ENCODE results near the gene PTPRT. TPM values are rescaled to one million over a fixed set of nuclear protein-coding genes. Genes with fewer than 3 reads are reported as not detected.

The PTPRT gene
- total RNA-seq, 1 experiment from 2014 or later, result not detected

DNA sequence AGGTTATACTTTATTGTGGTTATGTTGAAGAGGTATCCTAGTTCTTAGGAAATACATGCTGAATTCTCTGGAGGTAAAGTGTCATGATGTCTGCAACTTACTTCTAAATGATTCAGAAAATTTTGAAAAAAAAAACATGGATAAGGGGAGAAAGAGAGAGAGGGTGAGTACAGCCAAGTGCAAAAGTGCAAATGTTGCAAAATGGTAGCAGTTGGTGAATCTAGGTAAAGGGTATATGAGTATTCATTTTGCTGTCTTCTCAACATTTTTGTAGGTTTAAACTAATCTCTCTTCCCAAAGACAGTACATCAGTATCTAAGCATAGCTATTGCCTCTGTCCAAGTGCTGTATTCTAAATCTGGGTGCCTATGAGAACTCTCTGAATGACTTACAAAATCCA, 992.1 kb downstream of the PTPRT start:
- POLR2A ChIA-PET, result no interaction called here
- Histone ChIP-seq H3K27ac (ENCODE audit: low read depth, low read length) (no peak overlapping the region), H3K9ac (ENCODE audit: low read length) (no peak overlapping the region), H3K9me2 (ENCODE audit: insufficient read depth) (no peaks in the 10 kb centered on the region), H3K79me2 (ENCODE audit: insufficient read depth, low read length) (no peaks in the 10 kb centered on the region), H4K20me1 (ENCODE audit: insufficient read depth) (no peaks in the 10 kb centered on the region), H3K36me3 (ENCODE audit: control insufficient read depth in 1 of 2, insufficient read depth in 2 of 2, low read length in 2 of 2) (no peaks in the 10 kb centered on the region; a peak in 1 of 4 replicates), H3K4me3 (replicated peaks in 1 of 2; ENCODE audit: low read depth in 1 of 2, low read length in 2 of 2) (no peak overlapping the region), H3K4me2 (ENCODE audit: low read length) (no peak overlapping the region), H2AFZ (ENCODE audit: low read depth, low read length, poor library complexity, severe bottlenecking) (no peak overlapping the region), H3K27me3 (ENCODE audit: insufficient read depth, low read length) (no peaks in the 10 kb centered on the region), H3K4me1 (ENCODE audit: control insufficient read depth in 1 of 2, insufficient read depth in 2 of 2, low read length in 2 of 2) (no peaks in the 10 kb centered on the region), H3K9me3 (ENCODE audit: control insufficient read depth in 1 of 2, insufficient read depth in 1 of 2, low read depth in 1 of 2, low read length in 2 of 2) (peaks cover 10 to 30% of the 10 kb centered on the region in 2 experiments; a peak in 3 of 4 replicates)
- no peak for ATAC-seq
- no peak for DNase-seq (ENCODE audit: low read depth, low spot score)
- CTCF ChIA-PET, result no interaction called here
- RAD21 ChIA-PET (ENCODE audit: low non-redundant PET in 1 of 2, low total read pairs in 2 of 2, uncharacterized antibody in 2 of 2, unreplicated experiment in 2 of 2), result no interaction called here
- TF ChIP-seq FOSL1 (IDR thresholded peaks at IDR 0.05; ENCODE audit: low read depth), result no peak
- TF ChIP-seq, protein P1, sequence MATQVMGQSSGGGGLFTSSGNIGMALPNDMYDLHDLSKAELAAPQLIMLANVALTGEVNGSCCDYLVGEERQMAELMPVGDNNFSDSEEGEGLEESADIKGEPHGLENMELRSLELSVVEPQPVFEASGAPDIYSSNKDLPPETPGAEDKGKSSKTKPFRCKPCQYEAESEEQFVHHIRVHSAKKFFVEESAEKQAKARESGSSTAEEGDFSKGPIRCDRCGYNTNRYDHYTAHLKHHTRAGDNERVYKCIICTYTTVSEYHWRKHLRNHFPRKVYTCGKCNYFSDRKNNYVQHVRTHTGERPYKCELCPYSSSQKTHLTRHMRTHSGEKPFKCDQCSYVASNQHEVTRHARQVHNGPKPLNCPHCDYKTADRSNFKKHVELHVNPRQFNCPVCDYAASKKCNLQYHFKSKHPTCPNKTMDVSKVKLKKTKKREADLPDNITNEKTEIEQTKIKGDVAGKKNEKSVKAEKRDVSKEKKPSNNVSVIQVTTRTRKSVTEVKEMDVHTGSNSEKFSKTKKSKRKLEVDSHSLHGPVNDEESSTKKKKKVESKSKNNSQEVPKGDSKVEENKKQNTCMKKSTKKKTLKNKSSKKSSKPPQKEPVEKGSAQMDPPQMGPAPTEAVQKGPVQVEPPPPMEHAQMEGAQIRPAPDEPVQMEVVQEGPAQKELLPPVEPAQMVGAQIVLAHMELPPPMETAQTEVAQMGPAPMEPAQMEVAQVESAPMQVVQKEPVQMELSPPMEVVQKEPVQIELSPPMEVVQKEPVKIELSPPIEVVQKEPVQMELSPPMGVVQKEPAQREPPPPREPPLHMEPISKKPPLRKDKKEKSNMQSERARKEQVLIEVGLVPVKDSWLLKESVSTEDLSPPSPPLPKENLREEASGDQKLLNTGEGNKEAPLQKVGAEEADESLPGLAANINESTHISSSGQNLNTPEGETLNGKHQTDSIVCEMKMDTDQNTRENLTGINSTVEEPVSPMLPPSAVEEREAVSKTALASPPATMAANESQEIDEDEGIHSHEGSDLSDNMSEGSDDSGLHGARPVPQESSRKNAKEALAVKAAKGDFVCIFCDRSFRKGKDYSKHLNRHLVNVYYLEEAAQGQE (IDR thresholded peaks at IDR 0.05; ENCODE audit: low read depth), result no peak
- TF ChIP-seq POLR2AphosphoS5 (IDR thresholded peaks at IDR 0.05; ENCODE audit: low read depth, low read length), result no peak
- TF ChIP-seq, protein P2, sequence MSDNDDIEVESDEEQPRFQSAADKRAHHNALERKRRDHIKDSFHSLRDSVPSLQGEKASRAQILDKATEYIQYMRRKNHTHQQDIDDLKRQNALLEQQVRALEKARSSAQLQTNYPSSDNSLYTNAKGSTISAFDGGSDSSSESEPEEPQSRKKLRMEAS (IDR thresholded peaks at IDR 0.05), result no peak
- TF ChIP-seq ZNF274 (IDR thresholded peaks at IDR 0.05; ENCODE audit: low read depth, low read length), result no peak
- no peak for TF ChIP-seq CBX3 (IDR thresholded peaks at IDR 0.05; ENCODE audit: low read depth)
- TF ChIP-seq SIN3A (IDR thresholded peaks at IDR 0.05; ENCODE audit: low read depth), result no peak
- no peak for TF ChIP-seq EGR1 (IDR thresholded peaks at IDR 0.05; ENCODE audit: low read depth)
- TF ChIP-seq CEBPB (IDR thresholded peaks at IDR 0.05; ENCODE audit: low read depth), result no peak
- TF ChIP-seq, protein P3, sequence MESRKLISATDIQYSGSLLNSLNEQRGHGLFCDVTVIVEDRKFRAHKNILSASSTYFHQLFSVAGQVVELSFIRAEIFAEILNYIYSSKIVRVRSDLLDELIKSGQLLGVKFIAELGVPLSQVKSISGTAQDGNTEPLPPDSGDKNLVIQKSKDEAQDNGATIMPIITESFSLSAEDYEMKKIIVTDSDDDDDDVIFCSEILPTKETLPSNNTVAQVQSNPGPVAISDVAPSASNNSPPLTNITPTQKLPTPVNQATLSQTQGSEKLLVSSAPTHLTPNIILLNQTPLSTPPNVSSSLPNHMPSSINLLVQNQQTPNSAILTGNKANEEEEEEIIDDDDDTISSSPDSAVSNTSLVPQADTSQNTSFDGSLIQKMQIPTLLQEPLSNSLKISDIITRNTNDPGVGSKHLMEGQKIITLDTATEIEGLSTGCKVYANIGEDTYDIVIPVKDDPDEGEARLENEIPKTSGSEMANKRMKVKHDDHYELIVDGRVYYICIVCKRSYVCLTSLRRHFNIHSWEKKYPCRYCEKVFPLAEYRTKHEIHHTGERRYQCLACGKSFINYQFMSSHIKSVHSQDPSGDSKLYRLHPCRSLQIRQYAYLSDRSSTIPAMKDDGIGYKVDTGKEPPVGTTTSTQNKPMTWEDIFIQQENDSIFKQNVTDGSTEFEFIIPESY (IDR thresholded peaks at IDR 0.05; ENCODE audit: extremely low read depth, insufficient replicate concordance, low read length), result no peak
- intact Hi-C loops (cut with micrococcal nuclease), result no loop called here
- BruUV-seq (replicated peaks), result no TSS peak

Data from HCT116 (cell line).